ENCODE results near the gene DUSP15.

Gene DUSP15

GRCh38 chr20:31859266-31859997 is 10.9 kb downstream of the DUSP15 start:
- no peak for DNase-seq

DNA sequence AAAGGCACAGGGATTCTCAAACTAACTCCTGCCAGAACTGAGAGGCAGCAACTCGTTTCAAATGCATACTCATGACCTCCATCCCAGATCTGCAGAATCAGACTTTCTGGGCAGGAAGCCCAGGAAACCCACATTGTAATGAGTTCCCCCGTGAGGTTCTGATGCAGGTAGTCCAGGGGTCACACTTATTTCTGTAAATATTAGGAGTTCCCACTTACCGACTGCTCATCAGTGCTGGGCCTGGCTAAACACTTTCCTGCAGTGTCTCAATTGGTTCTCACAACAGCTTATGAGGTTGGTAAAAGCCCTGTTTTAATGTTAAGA is 11.6 kb downstream of the DUSP15 start:
- no peak for DNase-seq

- no peak for DNase-seq
These were observed 12.2 kb downstream of the DUSP15 start for GRCh38 chr20:31857861-31858759.

DNA sequence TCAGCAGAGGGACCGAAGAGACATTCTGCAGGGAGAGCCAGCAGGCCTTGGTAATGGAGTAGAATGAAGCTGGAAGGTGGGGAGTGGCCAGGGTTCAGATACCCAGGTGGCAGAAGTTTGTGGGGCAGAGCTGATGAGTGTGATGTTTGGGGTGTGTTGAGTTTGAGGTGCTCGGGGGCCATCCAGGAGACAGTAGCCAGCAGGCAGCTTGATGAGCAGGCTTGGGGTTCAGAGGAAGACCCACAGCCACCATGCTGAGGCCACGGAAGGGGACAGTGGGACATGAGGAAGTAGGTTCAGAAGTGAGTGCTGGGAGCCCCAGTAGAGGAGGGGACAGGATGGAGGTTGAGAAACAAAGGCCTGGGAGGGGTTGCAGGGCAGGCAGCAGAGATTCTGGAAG is 13.8 kb downstream of the DUSP15 start:
- DNase-seq, result no peak

DNA sequence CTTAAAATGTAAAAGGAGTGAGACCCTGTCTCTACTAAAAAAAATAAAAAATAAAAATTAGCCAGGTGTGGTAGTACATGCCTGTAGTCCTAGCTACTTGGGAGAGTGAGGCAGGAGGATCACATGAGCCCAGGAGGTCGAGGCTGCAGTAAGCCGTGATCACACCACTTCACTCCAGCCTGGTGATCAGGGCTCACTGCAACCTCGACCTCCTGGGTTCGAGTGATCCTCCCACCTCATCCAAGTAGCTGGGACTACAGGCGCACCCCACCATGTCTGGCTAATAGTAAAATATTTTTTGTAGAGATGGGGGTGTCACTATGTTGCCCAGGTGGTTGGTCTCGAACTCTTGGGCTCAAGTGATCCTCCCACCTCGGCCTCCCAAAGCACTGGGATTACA is 16.8 kb downstream of the DUSP15 start:
- DNase-seq, result no peak

GRCh38 chr20:31851240-31851955 is 18.9 kb downstream of the DUSP15 start:
- no peak for DNase-seq

DNA sequence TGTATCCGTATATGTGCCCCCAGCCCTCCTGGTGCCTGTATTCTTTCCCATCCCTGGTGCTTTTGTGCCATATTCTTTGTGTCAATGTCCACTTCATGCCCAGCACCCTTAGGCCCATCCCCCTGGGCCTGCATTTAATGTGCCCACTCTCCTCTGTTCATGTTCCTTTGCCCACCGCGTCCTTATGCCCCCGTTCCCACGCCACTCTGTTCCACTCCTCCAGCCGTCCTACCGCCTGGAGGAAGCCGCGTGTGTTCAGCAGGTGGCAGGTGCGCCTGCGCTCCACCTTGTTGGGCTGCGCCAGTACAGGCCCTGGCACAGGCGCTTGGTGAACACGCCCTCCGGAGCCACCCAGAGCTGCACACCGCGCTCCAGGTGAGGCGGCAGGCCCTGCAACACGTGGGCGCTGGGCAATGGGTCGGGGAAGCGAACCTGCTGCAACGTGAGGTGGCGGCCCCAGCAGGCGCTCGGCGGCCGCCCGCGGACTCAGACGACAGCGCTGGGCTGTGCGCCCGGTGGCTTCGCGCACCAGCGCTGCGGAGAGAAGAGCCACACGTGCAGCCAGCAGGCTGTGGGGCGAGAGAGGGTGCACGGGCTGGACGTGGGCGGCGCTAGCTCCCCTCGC is 20.9 kb downstream of the DUSP15 start:
- DNase-seq, result no peak

DNA sequence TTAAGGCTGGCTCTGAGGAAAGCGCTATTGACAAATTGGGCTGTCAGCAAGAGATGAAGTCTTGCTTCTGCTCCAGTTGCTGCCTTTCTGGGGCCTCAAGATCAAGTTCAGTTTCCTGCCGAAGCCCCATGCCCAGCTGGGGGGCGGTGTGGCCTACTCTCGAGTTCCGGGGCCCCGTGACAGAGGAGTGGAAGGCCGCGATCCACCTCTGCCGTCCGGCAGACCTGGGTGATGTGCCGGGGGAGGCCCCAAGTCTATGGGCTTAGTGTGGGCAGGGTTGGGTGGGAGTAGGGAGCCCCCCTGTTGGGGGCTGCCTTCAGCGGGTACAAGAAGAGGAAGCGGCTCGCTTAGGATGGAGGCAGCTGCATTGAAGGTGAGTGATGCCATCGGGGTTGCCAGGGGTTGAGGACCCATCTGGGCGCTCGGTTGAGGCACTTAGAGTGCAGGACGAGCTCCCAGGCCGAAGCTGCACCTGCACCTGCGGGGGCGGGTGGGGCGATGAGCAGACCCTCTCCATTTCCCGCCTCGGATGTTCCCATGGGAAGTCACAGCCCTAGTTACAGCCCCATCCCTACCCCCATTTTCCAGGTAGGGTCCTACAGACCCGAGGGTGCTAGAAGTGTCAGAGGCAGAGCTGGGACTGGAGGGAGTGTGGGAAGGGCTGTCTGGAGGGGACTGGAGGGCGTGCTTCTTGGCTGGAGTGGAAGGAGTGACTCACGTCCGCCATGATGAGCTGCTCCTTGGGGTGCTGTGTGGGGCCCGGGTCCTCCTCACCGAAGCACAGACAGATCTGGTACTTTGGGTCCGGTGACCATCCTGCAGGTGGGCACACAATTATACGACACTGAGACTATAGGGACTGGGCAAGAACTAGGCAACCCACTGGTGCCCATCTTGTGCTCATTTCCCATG is 22.0 kb downstream of the DUSP15 start:
- no peak for DNase-seq

GRCh38 chr20:31846793-31847138 is 23.6 kb downstream of the DUSP15 start:
- DNase-seq, result no peak

- DNase-seq, result no peak
These were observed 24.9 kb downstream of the DUSP15 start, which contains the start of gene FOXS1 for GRCh38 chr20:31845300-31845863. Gene FOXS1, minus strand, starts transcription at chr20:31845604. Its CDS starts 62 bp downstream, at chr20:31845542.

- no peak for DNase-seq
These were observed 25.5 kb downstream of the DUSP15 start for GRCh38 chr20:31844737-31845299.

DNA sequence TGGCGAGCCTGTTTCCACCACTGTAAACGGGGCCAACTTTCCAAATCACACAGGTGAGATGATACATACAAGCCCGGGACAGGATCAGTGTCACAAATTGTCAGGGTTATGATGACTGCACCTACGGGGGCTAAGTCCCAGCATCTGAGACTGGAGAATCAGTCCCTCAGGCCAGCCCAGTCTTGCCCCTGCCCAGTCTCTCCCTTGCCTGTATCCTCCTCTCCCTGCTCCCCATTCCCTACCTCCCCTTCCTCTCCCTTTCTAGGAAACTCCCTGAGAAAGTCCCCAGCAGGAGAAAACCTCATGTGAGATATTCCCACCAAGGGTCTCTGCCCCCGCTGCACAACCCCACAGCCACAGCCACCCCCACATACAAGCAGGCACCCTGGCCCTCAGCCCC is 26.4 kb downstream of the DUSP15 start:
- DNase-seq, result no peak

- no peak for DNase-seq
These were observed 27.0 kb downstream of the DUSP15 start for GRCh38 chr20:31843288-31843687.

GRCh38 chr20:31842471-31843157 is 27.7 kb downstream of the DUSP15 start:
- no peak for DNase-seq

- DNase-seq, result no peak
These were observed 28.4 kb downstream of the DUSP15 start for GRCh38 chr20:31841928-31842327.

DNA sequence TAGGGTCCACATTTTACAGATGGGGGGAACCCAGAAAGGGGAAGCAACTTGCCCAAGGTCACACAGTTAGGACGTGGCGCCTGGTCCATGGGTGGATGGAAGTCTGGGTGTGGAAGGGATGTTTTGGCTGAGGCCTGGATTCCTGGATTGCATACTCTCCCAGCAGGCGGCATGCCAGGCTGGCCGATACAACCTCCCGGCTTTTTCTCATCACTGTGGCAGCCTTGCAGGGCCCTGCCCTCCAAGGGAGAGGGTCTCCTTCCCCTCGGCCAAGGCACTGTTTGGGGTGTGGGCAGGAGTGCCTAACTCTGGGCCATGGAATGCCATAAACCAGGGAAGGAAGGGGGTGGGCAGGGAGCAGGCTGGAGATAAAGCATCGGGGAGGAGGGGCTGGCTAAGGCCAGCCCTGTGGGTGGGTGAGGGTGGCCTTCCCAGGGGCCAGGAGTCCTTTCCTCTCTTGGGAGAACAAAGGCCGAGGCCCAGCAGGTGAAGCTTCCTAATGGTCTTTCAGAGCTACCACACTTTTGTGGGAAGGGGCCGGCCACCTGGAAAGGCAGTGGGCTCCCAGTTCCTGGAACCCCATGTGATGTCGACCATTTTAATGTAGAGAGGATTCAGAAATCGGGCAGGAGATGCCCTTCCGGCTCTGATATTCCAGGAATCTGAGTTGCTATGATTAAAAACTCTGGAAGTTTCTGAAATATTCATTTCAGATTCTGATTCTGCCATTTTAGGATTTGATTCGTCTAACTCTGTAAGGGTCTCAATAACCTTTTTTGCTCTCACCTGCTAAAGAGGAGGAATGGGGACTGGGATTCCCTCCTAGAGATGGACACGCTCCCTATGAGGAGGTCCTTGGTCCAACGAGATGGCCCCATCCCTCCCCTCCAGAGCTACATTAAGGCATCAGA is 29.2 kb downstream of the DUSP15 start:
- no peak for DNase-seq

DNA sequence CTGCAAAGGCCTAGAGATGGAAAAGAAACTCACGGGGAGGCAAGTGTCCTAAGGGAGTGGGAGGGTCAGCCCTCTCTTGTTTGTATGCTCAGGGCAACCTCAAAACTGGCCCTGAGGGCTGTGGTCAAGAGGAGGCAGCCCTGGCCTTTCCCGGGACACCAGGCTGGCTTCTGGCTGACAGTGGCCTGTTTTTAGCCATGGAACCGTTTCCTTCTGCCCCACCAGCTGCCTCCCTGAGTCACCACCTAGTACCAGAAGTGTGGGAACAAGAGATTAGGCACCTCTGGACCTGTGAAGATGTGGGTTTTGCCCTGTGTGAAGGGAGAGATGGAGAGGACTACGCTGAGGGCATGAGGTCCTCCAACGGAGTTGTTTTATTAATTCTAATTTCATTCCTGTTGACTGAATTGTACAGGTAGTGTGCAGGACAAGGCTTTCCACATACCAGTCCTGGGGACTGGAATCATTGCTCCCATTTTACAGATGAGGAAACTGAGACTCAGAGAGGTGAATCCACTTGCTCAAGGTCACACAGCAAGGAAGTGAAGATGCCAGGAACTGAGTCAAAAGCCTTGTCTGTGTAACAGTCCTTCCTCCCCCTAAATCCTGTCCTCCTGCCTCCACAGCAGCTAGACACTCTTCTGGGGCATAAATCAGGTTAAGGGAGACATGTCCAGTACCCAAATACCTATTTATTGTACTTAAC is 30.4 kb downstream of the DUSP15 start:
- no peak for DNase-seq

GRCh38 chr20:31838646-31839292 is 31.6 kb downstream of the DUSP15 start:
- no peak for DNase-seq
